Bone marrow (tissue), 2 donors: ENCODE measurements around the gene POLDIP2.

Experiments
- DNase-seq, 2 donors: peaks; one replicate each; lab custom pipeline; 2025; lab: John Stamatoyannopoulos, UW

Gene POLDIP2

GRCh38 chr17:28335959-28336871, 21.1 kb downstream of the POLDIP2 start:
- no peak for DNase-seq

GRCh38 chr17:28335201-28335958, 21.9 kb downstream of the POLDIP2 start, which contains the start of the genes IFT20 and TNFAIP1:
TSS of gene IFT20 (minus strand) at chr17:28335472. CDS start at chr17:28331985, 3,487 bp downstream.
TSS of gene TNFAIP1 (plus strand) at chr17:28335761. CDS start at chr17:28339522, 3,761 bp downstream.
- DNase-seq, result peak; percentile 75 to 99

GRCh38 chr17:28334666-28335200, 22.6 kb downstream of the POLDIP2 start:
- DNase-seq, result no peak

- peak in 1 of 2 donors; percentile 2 for DNase-seq
Measured at GRCh38 chr17:28334171-28334570, 23.2 kb downstream of the POLDIP2 start.

GRCh38 chr17:28333083-28333746, 24.1 kb downstream of the POLDIP2 start:
- DNase-seq, result no peak

- no peak for DNase-seq
Measured at GRCh38 chr17:28331891-28332420, 25.4 kb downstream of the POLDIP2 start.

- DNase-seq, result no peak
Measured at GRCh38 chr17:28330671-28331070, 26.7 kb downstream of the POLDIP2 start.

GRCh38 chr17:28328325-28328724, 29.0 kb downstream of the POLDIP2 start:
- DNase-seq, result no peak

GRCh38 chr17:28327709-28328108, 29.6 kb downstream of the POLDIP2 start:
- DNase-seq, result no peak

GRCh38 chr17:28327031-28327607, 30.2 kb downstream of the POLDIP2 start:
- DNase-seq, result no peak

GRCh38 chr17:28326114-28326513, 31.2 kb downstream of the POLDIP2 start:
- DNase-seq, result no peak

GRCh38 chr17:28325211-28325610, 32.1 kb downstream of the POLDIP2 start:
- DNase-seq, result no peak

- peak in 1 of 2 donors; percentile 2 for DNase-seq
Measured at GRCh38 chr17:28324781-28325180, 32.5 kb downstream of the POLDIP2 start.

- DNase-seq, result no peak
Measured at GRCh38 chr17:28324267-28324745, 33.0 kb downstream of the POLDIP2 start.

GRCh38 chr17:28320215-28321061, 36.9 kb downstream of the POLDIP2 start:
- DNase-seq, result no peak

GRCh38 chr17:28319598-28319935, 37.8 kb downstream of the POLDIP2 start:
- no peak for DNase-seq

- DNase-seq, result peak; percentile 58 to 93
Measured at GRCh38 chr17:28318759-28319597, 38.3 kb downstream of the POLDIP2 start, which contains the start of gene TMEM97. TSS of gene TMEM97 (plus strand) at chr17:28319200. CDS start at chr17:28319240, 40 bp downstream.

- DNase-seq, result no peak
Measured at GRCh38 chr17:28317966-28318758, 39.2 kb downstream of the POLDIP2 start.
